HG03571 (cell line): ENCODE results near the gene ERRFI1.
"Not testable (repeated sequence)": the region's sequence is repeated elsewhere in the genome, so short reads cannot be mapped to it uniquely, and the experiment has no call there.

Source experiments
- ATAC-seq: cut with Tn5 transposase; IDR thresholded peaks from one replicate; pipeline ENCODE4 v1.9.1; 2021; ENCODE audit not compliant: unreplicated experiment

The ERRFI1 gene

DNA sequence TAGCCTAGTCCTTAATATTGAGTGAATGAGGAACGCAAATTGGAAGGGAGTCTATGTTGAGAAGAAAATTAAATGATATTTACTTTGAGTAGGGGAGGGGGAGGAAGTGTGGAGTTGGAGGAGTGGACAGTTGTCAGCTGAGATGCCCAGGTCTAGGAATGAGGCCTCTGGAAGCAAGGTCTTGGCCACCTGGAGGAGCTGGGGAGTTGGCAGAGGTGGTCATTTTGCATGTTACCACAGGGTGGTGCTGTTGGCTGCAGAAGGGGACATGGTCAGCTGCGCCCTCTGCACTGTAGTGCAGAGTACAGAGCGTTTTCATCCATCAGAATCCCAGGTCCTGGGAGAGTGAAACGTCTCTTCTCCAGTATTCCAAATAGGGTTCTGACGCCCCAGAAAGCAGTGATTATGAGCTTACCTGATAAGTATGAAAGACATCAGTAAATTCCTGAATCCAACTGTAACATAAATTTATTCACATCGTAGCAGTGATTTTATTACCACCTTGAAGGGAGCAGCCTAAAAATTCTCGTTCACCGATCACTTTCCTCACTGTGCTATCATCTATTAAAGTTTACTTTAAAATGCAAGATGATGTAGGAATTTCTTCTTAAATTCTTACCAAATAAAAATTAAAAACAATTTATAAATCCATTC lies 50.8 kb downstream of the ERRFI1 start:
- no peak for ATAC-seq

DNA sequence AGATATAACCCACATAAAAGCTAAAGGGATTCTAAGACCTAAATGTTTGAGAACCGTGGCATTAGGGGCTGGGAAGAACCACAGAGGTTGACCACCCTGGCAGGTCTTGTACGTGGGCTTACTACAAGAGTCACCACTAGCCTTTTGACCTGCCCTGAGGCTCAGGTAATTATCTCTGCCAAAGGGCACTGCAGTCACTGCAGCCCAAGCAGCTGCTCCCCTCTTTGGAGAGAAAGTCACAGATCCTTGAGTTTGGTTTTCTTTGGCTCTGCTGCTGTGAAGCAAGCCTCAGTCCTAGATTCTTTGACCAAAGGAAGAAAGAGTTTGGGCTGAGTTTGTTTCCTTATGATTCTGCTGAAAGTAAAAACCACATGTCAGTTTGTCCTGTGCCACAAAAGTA lies 53.0 kb downstream of the ERRFI1 start:
- ATAC-seq = no peak

DNA sequence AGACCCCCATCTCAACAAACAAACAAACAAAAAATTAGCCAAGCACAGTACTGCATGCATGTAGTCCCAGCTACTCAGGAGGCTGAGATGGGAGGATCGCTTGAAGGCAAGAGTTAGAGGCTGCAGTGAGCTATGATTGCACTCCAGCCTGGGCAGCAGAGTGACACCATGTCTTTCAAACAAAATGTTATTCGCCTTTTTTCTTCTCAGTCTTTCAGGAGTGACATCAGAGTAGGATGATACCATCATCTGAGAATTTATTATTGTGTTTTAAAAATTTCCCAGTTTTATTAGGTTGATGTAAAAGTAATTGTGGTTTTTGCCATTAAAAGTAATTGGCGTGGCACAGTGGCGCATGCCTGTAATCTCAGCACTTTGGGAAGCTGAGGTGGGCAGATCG lies 53.8 kb downstream of the ERRFI1 start:
- no peak for ATAC-seq

DNA sequence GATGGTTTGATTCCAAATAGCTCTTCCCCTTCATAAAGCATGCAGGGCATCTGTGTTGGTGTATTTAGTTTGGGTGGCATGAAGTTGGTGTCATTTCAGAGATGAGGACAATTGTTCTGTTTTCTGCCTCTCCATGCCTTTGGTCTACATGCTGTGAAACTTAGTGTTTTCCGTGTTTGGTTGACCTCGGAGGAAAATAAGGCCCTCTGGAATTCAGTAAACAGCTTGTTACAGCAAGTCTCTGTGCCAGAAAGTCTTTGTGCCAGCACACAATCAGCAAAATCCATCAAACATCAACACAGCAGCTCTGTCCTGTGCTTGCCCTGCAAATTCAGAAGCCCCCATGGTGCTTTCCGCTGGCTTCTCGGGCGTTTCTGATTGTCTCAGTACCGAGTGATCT lies 55.1 kb downstream of the ERRFI1 start:
- ATAC-seq = no peak

DNA sequence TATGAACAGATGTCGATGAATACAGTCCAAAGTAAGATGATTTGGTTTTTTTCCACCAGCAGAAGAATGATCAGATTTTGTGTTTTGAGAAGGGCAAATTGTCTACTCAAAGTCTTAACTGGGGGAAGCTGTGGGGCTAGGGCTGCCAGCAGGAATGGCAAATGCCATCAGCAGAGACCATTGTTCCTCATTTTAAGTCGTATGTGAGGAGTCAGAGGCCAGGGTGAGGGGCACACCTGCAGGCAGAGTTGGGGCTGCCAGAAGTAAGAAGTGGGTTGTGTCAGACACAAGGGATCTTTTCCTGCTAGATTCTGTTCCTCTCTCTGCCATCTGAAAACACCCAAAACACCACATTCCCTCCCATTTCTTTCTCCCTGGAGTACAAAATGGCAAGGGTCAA lies 55.9 kb downstream of the ERRFI1 start:
- ATAC-seq = no peak

DNA sequence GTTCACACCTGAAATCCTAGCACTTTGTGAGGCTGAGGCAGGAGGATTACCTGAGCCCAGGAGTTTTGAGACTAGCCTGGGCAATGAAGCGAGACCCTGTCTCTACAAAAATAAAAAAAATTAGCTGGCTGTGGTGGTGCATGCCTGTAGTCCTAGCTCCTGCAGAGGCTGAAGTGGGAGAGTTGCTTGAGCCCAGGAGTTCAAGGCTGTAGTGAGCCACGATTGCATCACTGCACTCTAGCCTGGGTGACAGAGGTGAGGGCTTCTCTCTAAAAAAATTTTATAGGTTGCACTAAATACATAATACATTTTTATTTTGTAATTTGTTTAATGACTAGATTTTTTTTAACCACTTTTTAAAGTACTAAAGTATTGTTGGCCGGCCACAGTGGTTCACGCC lies 58.5 kb downstream of the ERRFI1 start:
- ATAC-seq = no peak

DNA sequence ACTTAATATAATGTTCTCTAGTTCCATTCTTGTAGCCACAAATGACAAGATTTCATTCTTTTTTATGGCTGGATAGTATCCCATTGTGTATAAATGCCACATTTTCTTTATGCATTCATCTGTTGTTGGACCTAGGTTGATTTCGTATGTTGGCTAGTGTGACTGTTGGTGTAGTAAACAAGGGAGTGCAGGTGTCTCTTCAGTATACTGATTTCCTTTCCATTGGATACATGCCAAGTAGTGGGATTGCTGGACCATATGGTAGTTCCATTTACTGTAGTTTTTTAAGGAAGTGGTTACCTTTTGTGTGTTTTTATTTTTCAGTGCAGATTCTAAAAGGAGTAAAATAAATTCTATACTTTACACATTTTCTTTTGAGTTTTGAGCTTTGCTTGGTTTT lies 58.9 kb downstream of the ERRFI1 start:
- ATAC-seq = no peak

DNA sequence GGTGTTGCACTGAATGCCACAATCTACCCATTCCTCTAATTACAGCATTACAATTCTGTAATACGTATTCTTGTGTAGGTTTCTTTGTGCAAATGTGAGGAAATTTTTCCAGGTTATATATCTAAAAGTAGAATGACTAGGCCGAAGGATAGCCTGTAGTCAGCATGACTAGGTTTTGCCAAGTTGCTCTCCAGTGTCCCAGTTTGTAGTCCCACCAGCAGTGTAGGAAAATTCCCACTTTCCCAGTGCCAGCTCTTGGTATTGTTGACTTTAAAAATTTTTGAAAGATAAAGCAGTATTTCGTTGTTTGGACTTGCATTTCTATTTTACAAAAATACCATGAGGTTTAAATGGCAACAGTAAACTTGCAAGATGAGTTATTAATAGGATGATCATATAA lies 61.6 kb downstream of the ERRFI1 start:
- no peak for ATAC-seq

DNA sequence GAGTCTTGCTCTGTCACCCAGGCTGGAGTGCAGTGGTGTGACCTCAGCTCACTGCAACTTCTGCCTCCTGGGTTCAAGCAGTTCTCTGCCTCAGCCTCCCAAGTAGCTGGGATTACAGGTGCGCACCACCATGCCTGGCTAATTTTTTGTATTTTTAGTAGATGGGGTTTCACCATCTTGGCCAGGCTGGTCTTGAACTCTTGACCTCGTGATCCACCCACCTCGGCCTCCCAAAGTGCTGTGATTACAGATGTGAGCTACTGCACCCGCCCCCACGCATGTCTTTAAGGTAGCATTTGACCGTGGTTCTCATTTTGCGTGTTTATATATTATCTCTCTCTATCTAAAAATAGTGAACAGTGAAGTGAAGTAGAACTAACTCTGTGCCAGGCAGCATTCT lies 62.3 kb downstream of the ERRFI1 start:
- ATAC-seq = not testable (repeated sequence)

DNA sequence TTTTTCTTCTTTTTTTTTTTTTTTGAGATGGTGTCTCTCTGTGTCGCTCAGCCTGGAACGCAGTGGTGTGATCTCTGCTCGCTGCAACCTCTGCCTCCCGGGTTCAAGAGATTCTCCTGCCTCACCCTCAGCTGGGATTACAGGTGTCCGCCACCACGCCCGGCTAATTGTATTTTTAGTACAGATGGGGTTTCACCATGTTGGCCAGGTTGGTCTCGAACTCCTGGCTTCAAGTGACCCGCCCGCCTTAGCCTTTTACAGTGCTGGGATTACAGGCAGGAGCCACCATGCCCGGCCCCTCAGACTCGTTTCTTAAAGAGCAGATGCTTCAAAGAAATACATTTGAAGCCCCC lies 62.8 kb downstream of the ERRFI1 start:
- ATAC-seq = not testable (repeated sequence)

DNA sequence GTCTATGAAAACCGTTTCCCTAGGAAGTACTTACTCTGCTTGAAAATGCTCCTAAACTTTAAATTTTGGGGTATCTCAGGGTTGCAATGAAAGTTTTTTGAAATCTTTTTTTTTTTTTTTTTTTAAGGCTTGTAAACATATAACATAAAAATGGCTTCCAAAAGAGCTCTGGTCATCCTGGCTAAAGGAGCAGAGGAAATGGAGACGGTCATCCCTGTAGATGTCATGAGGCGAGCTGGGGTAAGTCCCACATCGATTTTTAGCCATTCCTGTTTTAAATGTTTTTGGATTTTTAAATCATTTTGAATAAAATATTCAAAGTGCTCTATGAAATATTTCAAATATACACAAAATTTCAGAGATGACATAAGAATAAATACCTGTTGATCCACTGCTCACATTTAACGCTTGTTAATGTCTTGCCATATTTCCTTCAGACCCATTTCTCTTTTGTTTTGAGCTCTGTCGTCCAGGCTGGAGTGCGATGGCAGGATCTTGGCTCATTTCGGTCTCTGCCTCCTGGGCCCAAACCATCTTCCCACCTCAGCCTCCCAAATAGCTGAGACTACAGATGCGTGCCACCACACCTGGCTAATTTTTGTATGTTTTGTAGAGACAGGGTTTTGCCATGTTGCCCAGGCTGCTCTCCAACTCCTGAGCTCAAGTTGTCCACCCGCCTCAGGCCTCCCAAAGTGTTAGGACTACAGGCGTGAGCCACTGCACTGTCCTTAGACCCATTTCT lies 63.3 kb downstream of the ERRFI1 start:
- no peak for ATAC-seq

DNA sequence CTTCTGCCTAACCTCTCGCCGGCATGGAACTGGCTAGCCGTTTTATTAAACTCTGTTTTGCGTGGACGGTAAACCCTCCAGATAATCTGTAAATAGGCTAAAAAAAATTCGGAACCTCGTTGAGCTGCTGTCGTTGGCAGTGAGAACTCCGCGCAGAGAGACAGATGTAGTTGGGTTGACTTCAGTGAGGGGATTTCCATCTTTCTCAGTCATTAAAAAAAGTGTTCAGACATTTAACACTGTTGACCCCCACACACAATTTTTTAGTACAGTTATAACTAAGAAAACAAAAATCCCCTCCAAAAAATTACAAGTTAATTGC lies 64.1 kb downstream of the ERRFI1 start:
- no peak for ATAC-seq
